Measurements from ENCODE around the gene CGRRF1.

CGRRF1 gene

GRCh38 chr14:54489731-54490444, 19.8 kb upstream of the CGRRF1 start:
- no peak for TF ChIP-seq CTCF (IDR thresholded peaks at IDR 0.05; ENCODE audit: insufficient read depth, low read length, poor library complexity, severe bottlenecking)
- Histone ChIP-seq H3K4me3 (replicated peaks; ENCODE audit: low read depth, low read length) (no peak overlapping the region; the same call in 1 of the 2 replicates), H3K27me3 (replicated peaks; ENCODE audit: control insufficient read depth, insufficient read depth, low read length) (no peaks in the 10 kb centered on the region), H3K36me3 (ENCODE audit: control insufficient read depth, insufficient read depth, low read length) (no peaks in the 10 kb centered on the region)
- no peak for DNase-seq (ENCODE audit: extremely low read depth, insufficient read length)

- no peaks in the 10 kb centered on the region for H3K36me3 ChIP-seq (ENCODE audit: control insufficient read depth, insufficient read depth, low read length)
- TF ChIP-seq CTCF (IDR thresholded peaks at IDR 0.05; ENCODE audit: insufficient read depth, low read length, poor library complexity, severe bottlenecking): no peak
- H3K4me3 ChIP-seq (replicated peaks; ENCODE audit: low read depth, low read length): no peak overlapping the region
- no peaks in the 10 kb centered on the region for H3K27me3 ChIP-seq (replicated peaks; ENCODE audit: control insufficient read depth, insufficient read depth, low read length)
- DNase-seq (ENCODE audit: extremely low read depth, insufficient read length): no peak
Observed at GRCh38 chr14:54490445-54491175, 19.1 kb upstream of the CGRRF1 start.

GRCh38 chr14:54493293-54493692, 16.4 kb upstream of the CGRRF1 start:
- no peak for DNase-seq (ENCODE audit: extremely low read depth, insufficient read length)
- TF ChIP-seq CTCF (IDR thresholded peaks at IDR 0.05; ENCODE audit: insufficient read depth, low read length, poor library complexity, severe bottlenecking): no peak
- Histone ChIP-seq H3K4me3 (replicated peaks; ENCODE audit: low read depth, low read length) (no peak overlapping the region), H3K36me3 (ENCODE audit: control insufficient read depth, insufficient read depth, low read length) (no peaks in the 10 kb centered on the region), H3K27me3 (replicated peaks; ENCODE audit: control insufficient read depth, insufficient read depth, low read length) (no peaks in the 10 kb centered on the region)

- Histone ChIP-seq H3K36me3 (ENCODE audit: control insufficient read depth, insufficient read depth, low read length) (no peaks in the 10 kb centered on the region), H3K4me3 (replicated peaks; ENCODE audit: low read depth, low read length) (no peak overlapping the region), H3K27me3 (replicated peaks; ENCODE audit: control insufficient read depth, insufficient read depth, low read length) (no peaks in the 10 kb centered on the region)
- TF ChIP-seq CTCF (IDR thresholded peaks at IDR 0.05; ENCODE audit: insufficient read depth, low read length, poor library complexity, severe bottlenecking): no peak
- no peak for DNase-seq (ENCODE audit: extremely low read depth, insufficient read length)
Observed at GRCh38 chr14:54497224-54497623, 12.5 kb upstream of the CGRRF1 start.

- DNase-seq (ENCODE audit: extremely low read depth, insufficient read length): no peak
- H3K4me3 ChIP-seq (replicated peaks; ENCODE audit: low read depth, low read length): no peak overlapping the region
- H3K36me3 ChIP-seq (ENCODE audit: control insufficient read depth, insufficient read depth, low read length): no peaks in the 10 kb centered on the region
- no peak for TF ChIP-seq CTCF (IDR thresholded peaks at IDR 0.05; ENCODE audit: insufficient read depth, low read length, poor library complexity, severe bottlenecking)
- no peaks in the 10 kb centered on the region for H3K27me3 ChIP-seq (replicated peaks; ENCODE audit: control insufficient read depth, insufficient read depth, low read length)
Observed at GRCh38 chr14:54498095-54498531, 11.6 kb upstream of the CGRRF1 start.

Data from GM06990 (cell line).